Measurements from ENCODE around the gene CPNE6.

DNA sequence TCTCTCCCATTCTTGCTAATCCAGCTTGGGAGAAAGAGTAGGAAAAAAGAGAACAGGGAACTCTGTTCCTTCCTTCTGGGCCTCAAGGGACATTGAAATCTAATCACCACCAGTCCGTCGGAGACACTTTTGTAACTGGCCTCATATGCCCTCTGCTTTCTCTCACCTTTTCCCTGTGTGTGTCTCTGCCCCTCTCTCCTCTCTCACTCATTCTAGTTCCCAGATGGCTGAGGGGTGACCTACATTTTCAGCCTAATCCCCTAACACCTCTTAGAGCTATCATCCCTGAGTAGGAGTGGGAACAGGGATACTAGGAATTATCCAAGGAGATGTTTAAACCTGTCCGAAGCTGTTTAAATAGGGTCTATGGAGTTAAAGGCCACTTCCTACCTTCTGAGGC lies 13.9 kb downstream of the CPNE6 start:
- TF ChIP-seq POLR2A (IDR thresholded peaks at IDR 0.05; ENCODE audit: low read depth, low read length) (no peak), PAX5 (IDR thresholded peaks at IDR 0.05; ENCODE audit: insufficient read depth, low read length, severe bottlenecking) (no peak), POLR2AphosphoS5 (IDR thresholded peaks at IDR 0.05; ENCODE audit: low read depth, low read length) (no peak)
